Measurements from ENCODE around the gene CACNA1I. TPM values are rescaled to one million over a fixed set of nuclear protein-coding genes. Genes with fewer than 3 reads are reported as not detected.

The CACNA1I gene
- total RNA-seq, 1 experiment from 2014 or later: 0.15 TPM

DNA sequence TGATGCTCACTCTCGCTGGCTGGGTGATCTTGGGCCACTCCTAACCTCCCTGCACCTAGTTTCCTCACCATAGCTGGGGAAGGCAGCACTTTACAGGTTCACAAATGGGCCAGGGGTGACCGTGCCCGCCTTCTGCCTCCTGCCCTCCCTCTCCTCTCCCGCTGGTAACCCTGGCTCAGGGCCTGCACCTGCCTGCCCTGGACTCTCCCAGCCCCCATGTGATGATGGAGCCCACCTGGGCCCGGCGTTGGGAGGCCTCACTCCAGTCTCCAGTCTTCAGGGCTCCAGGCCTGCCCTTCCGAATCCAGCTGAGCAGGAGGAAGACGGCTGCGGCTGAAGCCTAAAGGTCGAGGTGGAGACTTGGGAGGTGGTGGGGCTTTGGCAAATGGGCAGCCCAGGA, 152.9 kb downstream of the CACNA1I start:
- BruUV-seq (replicated peaks): no TSS peak
- Histone ChIP-seq H3K27ac (ENCODE audit: low read depth, low read length) (no peak overlapping the region), H3K4me3 (replicated peaks in 1 of 2; ENCODE audit: low read depth in 1 of 2, low read length in 2 of 2) (no peak overlapping the region), H3K36me3 (ENCODE audit: control insufficient read depth in 1 of 2, insufficient read depth in 2 of 2, low read length in 2 of 2) (no peaks in the 10 kb centered on the region), H3K9ac (ENCODE audit: low read length) (no peak overlapping the region), H4K20me1 (ENCODE audit: insufficient read depth) (no peaks in the 10 kb centered on the region), H3K4me1 (ENCODE audit: control insufficient read depth in 1 of 2, insufficient read depth in 2 of 2, low read length in 2 of 2) (peaks cover 5 to 12% of the 10 kb centered on the region in 2 experiments; a peak in 3 of 4 replicates), H3K79me2 (ENCODE audit: insufficient read depth, low read length) (no peaks in the 10 kb centered on the region), H2AFZ (ENCODE audit: low read depth, low read length, poor library complexity, severe bottlenecking) (no peak overlapping the region), H3K27me3 (ENCODE audit: insufficient read depth, low read length) (no peaks in the 10 kb centered on the region), H3K9me2 (ENCODE audit: insufficient read depth) (no peaks in the 10 kb centered on the region), H3K4me2 (ENCODE audit: low read length) (peak overlapping the region; percentile 58), H3K9me3 (ENCODE audit: control insufficient read depth in 1 of 2, insufficient read depth in 1 of 2, low read depth in 1 of 2, low read length in 2 of 2) (no peaks in the 10 kb centered on the region)
- POLR2A ChIA-PET: no interaction called here
- no peak for DNase-seq (ENCODE audit: low read depth, low spot score)
- ATAC-seq: peak; percentile 19; the same call in 1 of the 2 replicates
- intact Hi-C loops (cut with micrococcal nuclease): no loop called here
- CTCF ChIA-PET: no interaction called here
- TF ChIP-seq POLR2A (IDR thresholded peaks at IDR 0.05; ENCODE audit: borderline replicate concordance, extremely low read depth, insufficient read depth, insufficient read length): no peak
- no peak for TF ChIP-seq SIN3A (IDR thresholded peaks at IDR 0.05; ENCODE audit: low read depth)
- TF ChIP-seq ZNF274 (IDR thresholded peaks at IDR 0.05; ENCODE audit: low read depth, low read length): no peak
- no peak for TF ChIP-seq CEBPB (IDR thresholded peaks at IDR 0.05; ENCODE audit: low read depth)
- TF ChIP-seq RAD21 (IDR thresholded peaks at IDR 0.05; ENCODE audit: low read depth): no peak
- TF ChIP-seq YY1 (IDR thresholded peaks at IDR 0.05; ENCODE audit: extremely low read depth, insufficient replicate concordance, low read depth, low read length): no peak
- TF ChIP-seq TCF7L2 (IDR thresholded peaks at IDR 0.05; ENCODE audit: borderline replicate concordance, extremely low read depth, insufficient read depth, insufficient read length): no peak
- TF ChIP-seq POLR2AphosphoS5 (IDR thresholded peaks at IDR 0.05; ENCODE audit: low read depth, low read length): no peak
- no peak for TF ChIP-seq ELF1 (IDR thresholded peaks at IDR 0.05; ENCODE audit: borderline replicate concordance, low read depth)
- no peak for TF ChIP-seq JUND (IDR thresholded peaks at IDR 0.05)
- TF ChIP-seq, protein P1, sequence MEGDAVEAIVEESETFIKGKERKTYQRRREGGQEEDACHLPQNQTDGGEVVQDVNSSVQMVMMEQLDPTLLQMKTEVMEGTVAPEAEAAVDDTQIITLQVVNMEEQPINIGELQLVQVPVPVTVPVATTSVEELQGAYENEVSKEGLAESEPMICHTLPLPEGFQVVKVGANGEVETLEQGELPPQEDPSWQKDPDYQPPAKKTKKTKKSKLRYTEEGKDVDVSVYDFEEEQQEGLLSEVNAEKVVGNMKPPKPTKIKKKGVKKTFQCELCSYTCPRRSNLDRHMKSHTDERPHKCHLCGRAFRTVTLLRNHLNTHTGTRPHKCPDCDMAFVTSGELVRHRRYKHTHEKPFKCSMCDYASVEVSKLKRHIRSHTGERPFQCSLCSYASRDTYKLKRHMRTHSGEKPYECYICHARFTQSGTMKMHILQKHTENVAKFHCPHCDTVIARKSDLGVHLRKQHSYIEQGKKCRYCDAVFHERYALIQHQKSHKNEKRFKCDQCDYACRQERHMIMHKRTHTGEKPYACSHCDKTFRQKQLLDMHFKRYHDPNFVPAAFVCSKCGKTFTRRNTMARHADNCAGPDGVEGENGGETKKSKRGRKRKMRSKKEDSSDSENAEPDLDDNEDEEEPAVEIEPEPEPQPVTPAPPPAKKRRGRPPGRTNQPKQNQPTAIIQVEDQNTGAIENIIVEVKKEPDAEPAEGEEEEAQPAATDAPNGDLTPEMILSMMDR (IDR thresholded peaks at IDR 0.05 in 2 of 3, conservative IDR thresholded peaks at IDR 0.05 in 1 of 3; ENCODE audit: borderline replicate concordance in 1 of 3, insufficient read depth in 1 of 3, low read depth in 2 of 3, low read length in 2 of 3): no peak
- TF ChIP-seq ZFX (IDR thresholded peaks at IDR 0.05): no peak
- RAD21 ChIA-PET (ENCODE audit: low non-redundant PET in 1 of 2, low total read pairs in 2 of 2, uncharacterized antibody in 2 of 2, unreplicated experiment in 2 of 2): no interaction called here
